ENCODE data around the gene LRP1B.

Gene LRP1B

DNA sequence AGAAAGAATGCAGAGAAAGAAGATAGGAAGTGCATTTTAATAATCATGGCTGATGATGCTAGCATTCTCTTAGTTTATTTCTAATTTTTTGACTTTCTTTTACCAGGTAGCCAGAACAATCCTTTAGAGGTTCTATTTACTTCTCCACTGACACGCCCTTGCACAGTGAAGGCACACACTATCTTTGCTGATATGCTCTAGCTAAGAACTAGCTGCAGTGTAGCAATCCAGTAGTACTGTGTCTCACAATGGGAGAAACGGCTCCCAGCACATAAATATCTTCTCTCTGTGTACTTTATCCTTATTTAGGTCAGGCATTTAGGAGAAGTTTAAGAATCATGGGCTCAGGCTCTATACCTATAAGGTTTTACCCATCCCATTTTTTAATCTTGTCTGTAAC, 1005.4 kb downstream of the LRP1B start:
- FAIRE-seq (no peak), DNase-seq (ENCODE audit: extremely low spot score, insufficient read length, low read depth) (no peak)

DNA sequence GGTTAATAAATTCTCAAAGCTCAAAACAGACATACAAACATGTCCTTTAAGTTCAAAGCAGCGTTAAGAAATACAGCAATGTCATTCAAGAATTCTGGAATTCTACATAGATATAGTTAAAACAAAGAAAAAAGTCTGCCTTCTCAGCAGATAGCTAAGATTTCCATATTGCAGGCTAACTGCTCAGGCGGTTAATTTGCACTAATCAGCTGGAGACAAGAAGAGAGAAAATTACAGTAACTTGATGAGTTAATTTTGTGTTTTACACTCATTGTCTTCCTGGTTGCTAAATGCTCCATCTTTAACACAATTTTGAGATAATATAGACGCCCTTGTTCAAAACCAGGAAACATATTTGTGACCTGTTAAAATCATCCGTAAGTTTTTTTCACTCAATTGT, 1012.0 kb downstream of the LRP1B start:
- FAIRE-seq (no peak), DNase-seq (ENCODE audit: extremely low spot score, insufficient read length, low read depth) (no peak)

DNA sequence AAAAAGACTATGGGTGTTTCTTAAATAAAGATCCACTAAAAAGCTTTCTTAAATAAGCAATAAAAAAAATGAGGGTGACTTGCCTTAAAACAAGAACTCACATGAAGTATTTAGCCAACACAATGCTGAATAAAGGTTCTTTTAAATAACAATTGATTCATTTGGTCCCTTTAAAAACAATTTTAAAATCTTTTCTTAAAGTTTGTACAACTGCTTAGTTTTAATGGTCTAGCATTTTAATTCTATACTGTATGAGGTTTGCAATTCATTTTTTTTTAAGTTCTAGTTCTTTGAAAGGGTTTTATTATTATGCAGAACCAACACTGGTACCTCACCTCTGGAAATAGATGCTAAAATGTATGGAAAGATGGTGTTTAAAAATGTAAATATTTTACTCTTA, 1017.5 kb downstream of the LRP1B start:
- no peak for FAIRE-seq

DNA sequence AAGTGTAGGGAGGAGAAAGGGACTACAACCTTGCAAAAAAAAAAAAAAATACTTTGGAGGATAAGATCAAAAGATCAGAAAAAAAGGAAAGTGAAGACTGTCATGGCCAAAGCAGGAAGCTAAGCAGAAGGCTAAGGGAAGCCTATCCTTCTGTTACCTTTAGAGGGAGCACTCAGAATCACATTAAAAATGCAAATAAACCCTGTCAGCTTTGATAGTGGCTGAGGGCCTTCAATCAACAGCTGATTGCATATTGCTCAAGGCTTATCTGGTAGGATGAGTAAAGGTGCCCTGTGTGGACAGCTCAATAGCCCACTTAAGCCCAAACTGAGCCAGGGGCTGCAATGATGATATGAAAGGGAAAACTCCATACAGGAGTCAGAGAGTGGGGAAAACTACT, 1021.2 kb downstream of the LRP1B start:
- no peak for DNase-seq (ENCODE audit: extremely low spot score, insufficient read length, low read depth)
- no peak for FAIRE-seq

More for the DNA sequence above, 1017.5 kb downstream of the LRP1B start:
- DNase-seq (ENCODE audit: extremely low spot score, insufficient read length, low read depth) = no peak

DNA sequence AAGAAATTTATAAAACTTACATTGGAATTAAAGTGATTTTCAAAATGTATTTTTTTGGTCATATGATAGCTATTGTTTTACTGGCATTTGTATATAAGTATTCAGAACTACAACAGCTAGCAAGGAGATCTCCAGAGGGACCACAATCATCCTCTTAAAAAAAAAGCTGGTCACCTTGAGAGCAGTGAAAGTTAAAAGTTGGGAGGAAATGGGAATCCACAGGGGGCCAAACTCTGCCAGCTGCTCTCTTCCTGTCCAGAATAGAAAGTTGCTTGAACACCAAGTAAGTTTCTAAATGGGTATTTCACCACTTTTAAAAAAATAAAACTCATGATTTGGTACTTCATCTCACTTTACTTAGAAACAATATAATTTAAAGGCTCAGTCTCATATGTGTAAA, 1025.1 kb downstream of the LRP1B start:
- FAIRE-seq (no peak), DNase-seq (ENCODE audit: extremely low spot score, insufficient read length, low read depth) (no peak)

DNA sequence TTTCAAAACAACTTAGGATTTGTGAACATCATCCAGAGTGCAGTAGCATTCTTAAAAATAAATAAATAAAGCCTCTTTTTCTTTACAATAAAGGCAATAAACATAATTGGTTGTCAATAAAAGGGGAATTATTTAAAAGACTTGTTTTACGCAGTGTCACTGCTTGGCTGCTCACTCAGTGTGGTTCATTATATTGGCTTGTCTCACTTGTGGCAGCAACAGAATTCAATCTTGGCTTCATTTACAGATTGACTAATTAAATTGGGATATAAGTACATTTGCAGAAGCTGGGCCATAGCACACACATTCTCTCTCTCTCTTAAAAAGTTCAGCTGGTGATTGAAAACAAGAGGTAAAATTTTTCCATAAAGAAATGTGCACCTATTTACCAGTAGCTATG, 1027.6 kb downstream of the LRP1B start:
- DNase-seq (ENCODE audit: extremely low spot score, insufficient read length, low read depth) (no peak), FAIRE-seq (no peak)

DNA sequence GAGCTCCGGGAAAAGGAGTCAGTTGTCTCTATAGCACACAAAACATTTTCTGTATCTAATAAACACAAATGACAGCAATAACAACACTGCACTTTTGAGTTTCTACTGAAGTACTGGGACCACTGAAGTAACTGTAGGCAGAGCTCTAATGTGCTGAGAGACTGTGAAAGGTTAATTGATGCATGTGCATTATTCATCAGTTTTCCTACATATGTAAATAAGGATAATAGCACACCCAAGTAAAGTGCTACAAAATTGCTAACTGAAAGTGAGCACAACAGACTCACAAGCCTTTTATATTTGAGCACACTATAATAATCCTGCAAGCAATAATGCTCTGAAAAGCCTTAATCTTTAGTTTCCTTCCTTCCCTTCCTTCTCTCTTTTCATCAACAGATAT, 1051.6 kb downstream of the LRP1B start:
- FAIRE-seq = no peak
- no peak for DNase-seq (ENCODE audit: extremely low spot score, insufficient read length, low read depth)

DNA sequence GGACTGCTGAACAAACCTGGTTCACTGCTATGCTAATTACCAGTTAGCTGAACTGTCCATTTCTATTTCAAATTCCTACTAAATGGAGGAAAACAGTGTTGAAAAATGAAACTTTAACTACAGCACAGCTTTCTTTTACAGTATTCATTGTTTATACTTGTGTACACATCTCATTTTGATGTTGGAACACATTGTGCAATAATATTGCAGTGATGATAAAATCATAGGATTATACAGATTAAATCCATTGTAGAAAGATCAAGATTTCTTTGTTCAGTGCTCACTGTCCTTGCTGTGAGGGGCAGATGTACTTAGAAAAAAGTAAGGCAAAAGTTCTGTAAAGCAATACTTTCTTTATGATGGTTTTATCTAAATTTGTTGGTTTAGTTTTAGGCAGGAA, 1055.1 kb downstream of the LRP1B start:
- DNase-seq (ENCODE audit: extremely low spot score, insufficient read length, low read depth) = no peak
- FAIRE-seq = no peak

DNA sequence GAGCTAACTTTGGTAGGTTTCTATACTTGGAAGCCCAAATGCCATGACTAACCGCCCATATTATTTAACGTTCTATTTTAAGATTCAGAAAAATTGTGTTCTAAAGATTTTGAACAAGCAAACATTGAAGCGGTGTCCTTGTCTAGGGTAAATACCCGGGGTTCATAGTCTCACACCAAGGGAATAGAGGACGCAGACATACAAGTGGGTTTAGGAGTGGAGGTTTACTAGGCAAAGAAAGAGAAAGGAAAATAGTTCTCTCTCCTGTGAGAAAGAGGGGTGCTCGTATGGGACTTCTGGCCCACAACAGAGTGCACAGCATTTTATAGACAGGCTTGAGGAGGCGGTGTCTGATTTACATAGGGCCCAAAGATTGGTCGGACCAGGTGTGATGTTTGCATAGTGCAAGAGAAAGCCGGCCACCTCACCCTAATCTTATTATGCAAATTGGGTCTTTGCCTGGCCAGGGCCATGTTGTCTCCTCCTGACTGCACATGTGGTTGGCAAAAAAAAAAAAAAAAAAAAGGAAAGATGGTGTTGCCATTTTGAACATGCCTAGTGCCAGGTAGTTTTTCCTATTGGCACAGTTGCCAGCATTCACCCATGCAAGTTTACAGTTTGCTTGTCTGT, 1062.6 kb downstream of the LRP1B start:
- FAIRE-seq (no peak), DNase-seq (ENCODE audit: extremely low spot score, insufficient read length, low read depth) (no peak)

DNA sequence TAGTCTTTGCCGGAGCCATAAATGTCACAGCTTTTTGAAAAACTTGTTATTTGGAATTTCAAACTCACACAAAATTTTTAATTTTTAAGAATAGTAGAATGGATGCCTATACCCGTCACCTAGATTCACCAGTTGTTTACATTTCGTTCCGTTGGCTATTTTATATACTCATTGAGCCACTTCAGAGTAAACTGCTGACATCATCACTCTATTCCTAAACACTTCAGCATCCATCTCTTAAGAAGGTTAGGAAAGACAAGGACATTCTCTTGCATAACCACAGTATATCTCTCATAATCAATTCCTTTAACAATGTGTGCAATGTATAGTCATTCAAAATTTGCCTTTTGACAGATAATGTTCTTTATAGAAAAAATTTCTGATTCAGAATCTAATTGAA, 1065.8 kb downstream of the LRP1B start:
- no peak for DNase-seq (ENCODE audit: extremely low spot score, insufficient read length, low read depth)
- FAIRE-seq = no peak

DNA sequence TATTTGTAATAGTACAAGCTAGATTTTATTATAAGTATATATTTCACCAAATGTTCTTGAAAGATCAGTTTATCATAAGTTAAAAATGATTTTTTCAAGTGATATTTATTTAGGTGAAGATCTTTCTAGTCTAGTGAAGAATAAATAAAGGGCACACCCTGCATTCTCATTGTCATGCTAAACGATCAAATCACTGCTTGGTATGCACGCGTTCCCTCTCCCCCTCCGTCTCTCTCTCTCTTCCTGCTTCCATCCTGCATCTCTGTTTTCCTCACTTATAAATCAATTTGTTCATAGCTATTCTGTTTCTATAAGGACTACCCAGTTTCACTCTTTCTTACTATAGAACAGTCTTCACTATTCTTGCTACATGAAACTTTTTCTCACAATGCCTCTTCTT, 1067.4 kb downstream of the LRP1B start:
- DNase-seq (ENCODE audit: extremely low spot score, insufficient read length, low read depth) (no peak), FAIRE-seq (no peak)

DNA sequence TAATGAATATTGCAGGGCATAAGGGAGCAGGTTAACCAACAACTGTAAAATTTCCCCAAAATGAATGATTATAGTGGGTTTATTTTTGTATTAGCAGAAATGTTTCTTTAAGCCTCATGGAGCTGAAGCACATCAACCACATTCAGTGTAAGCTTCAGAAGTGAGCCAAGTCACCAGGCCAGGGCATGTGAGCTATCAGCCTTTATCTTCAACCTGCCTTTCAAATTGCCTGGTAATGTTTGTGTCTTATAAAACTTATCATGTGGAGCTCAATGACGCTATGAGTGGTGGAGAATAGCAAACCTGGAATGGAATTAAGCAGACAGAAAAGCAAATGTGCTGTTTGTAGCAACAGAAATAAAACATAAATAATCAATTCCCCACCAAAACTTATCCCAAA, 1068.4 kb downstream of the LRP1B start:
- FAIRE-seq (no peak), DNase-seq (ENCODE audit: extremely low spot score, insufficient read length, low read depth) (no peak)

DNA sequence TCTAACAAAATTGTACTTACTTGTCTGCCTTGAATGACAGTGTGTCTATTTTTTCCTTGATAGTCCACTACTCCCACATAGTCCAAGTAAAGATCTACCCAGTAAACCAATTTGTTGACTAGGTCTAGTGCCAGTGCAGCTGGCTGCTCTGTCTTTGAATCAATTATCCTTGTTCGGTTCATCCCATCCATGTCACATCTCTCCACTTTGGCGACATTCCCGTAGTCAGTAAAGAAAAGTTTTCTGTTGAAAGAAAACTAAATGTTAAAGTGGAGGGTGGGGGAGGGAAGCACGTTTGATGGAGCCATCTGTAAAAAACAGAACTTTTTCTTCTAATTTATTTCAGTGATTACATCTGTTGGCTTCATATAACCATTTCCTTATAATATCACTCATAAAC, 1068.8 kb downstream of the LRP1B start:
- FAIRE-seq (no peak), DNase-seq (ENCODE audit: extremely low spot score, insufficient read length, low read depth) (no peak)

DNA sequence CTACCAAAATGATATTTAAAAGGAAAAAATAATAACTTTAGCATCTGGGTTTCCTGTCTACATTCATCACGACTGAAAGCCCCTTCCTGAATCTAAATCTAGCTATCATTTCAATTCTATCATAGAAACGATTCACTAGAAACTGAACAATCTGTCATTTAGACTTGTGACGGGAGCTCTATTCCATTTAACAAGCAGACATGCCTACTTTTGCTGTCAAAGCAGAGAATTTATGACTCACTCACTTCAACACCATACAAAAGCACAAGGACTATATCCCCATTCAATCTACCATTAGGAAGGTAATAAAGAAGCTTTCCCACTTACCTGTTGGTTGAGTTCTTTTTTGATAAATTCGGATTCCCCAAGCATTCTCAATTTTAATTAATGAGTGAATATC, 1072.3 kb downstream of the LRP1B start:
- DNase-seq (ENCODE audit: extremely low spot score, insufficient read length, low read depth) (no peak), FAIRE-seq (no peak)

DNA sequence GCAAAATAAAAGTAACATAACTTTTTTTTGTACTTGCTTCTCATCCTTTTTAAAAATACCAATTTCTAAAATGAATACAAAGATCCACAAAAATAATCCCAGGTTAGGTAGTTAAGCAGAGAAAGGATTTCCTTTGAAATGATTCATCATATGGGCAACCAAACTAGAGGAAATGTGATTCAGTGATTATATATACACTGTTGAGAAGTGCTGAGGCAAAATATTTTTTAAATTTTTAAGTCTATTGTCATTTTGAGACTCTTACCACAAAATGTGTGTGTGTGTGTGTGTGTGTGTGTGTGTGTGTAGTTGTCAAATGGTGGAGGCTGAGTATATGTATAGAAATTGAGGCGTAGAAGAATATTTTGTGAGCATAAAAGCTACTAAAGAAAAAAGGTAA, 1075.3 kb downstream of the LRP1B start:
- no peak for FAIRE-seq
- DNase-seq (ENCODE audit: extremely low spot score, insufficient read length, low read depth) = no peak

DNA sequence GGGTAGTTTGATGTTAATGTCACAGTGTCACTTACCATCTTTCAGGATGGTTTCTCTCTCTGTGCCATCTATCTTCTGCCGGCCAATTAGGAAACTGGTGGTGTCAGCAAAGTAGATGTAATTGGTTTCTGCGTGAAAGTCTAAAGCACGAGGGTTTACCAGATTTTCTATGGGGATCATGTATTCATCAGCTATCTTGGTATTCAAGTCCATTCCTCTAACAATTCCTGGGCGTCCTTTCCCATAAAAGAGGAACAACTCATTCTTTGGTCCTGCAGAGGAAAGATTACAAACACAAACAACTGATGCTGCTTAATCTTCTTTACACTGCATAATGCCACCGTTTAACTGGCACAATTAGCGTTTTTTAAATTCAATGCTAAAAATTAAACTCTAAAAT, 1081.9 kb downstream of the LRP1B start:
- FAIRE-seq (no peak), DNase-seq (ENCODE audit: extremely low spot score, insufficient read length, low read depth) (no peak)

DNA sequence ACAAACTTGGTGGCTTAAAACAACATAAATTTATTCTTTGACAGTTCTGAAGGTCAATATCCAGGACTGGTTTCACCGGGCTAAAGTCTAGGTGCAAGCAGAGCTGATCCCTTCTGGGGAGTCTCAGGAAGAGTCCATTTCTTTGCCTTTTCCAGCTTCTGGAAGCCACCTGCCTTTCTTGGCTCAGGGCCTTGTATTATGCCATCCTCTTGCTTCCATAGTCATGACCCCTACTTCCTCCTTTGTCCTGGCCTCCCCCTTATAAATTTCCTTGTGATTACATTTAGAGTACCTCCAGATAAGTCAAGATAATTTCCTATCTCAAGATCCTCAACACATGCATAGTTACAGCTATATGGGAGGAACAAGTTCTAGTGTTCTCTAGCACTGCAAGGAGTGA, 1089.5 kb downstream of the LRP1B start:
- no peak for DNase-seq (ENCODE audit: extremely low spot score, insufficient read length, low read depth)
- no peak for FAIRE-seq

DNA sequence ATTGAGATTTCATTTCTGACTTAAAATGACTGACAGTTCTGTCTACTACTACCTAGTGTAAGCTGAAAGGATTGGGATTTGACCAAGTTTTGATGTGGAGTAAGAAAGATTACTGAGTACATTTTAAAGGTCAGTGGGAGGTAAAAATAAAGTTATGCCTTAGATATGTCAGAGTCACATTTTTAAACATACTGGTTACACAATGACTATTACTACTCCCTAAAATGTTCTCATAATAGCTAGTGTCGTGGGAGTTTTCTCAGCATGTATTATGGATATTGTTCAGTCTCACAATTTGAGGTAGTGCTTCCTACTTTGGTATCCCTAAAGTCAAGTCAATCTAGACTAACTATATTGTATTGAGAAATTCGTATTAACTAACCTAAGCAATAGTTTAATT, 1092.5 kb downstream of the LRP1B start:
- DNase-seq (ENCODE audit: extremely low spot score, insufficient read length, low read depth) (no peak), FAIRE-seq (no peak)

DNA sequence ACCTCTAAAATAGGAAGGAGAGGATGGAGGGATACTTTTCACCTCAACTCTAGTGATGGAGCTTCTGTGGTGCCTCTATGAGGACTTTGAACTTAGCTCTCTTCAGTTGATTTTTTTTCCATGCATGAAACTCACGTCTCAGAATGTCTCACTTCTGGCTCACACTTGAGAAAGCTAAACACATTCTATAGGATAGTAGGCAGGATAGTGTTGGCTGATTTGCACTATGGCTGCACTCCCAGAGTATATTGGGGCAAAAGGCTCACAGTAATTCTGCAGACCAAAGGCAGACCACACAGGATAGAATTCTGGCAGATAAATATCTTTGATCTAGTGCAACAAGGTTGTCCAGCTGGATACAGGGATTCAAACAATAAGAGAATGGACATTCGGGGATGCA, 1093.5 kb downstream of the LRP1B start:
- no peak for FAIRE-seq

DNA sequence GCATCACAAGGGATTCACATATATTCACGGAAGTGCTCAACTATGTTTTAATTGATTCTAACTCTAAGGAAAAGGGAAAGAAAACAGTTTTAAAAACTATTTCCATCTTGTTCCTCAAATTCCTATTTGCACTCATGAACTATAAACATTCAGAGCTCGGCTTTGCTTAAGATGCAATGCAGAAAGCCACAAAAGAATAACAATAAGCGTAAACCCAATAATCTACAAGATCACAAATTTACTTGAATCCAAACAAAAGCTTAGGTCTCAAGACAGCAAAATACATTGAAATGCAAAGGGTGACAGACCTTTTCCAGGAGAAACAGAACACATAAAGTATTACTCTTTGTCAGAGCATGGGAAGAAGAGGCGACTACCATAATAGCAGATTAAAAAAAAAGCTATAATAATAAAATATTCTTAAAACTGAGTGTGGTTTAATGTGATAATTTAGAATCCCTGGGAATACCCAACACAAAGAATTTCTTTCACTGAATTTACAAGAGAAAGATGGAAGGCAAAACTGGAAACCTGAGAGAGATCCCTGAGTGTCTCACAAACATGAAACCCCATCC, 1094.9 kb downstream of the LRP1B start:
- DNase-seq (ENCODE audit: extremely low spot score, insufficient read length, low read depth) (no peak), FAIRE-seq (no peak)

More for the DNA sequence above, 1093.5 kb downstream of the LRP1B start:
- no peak for DNase-seq (ENCODE audit: extremely low spot score, insufficient read length, low read depth)

DNA sequence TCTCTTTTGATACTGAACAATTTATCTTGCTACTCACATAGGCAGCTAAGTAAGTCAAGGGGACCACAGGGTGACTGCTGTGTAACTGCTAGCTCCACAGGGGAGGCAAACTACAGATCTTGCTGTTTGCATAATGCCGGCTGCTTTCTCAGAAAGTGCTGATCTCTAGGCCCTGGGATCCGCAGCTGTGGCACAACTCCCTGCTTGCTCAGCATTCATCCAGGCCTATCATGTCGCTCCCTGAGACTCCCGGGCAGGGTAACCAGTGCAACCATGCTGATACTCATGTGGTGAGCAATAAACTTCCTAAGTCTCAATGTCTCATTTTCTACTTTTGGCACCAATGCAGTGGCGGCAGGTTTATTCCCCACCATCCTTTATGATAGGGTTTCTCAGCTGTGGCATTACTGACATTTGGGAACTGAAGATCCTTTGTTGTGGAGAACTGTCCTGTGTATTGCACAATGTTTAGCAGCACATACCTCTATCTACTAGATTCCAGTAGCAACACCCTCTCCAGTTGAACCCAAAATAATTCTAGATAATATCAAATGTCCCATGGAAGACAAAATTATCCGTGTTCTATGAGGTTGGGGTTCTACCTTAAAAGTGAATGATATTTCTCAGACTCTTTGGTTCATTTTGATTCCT, 1101.3 kb downstream of the LRP1B start:
- FAIRE-seq = no peak
- no peak for DNase-seq (ENCODE audit: extremely low spot score, insufficient read length, low read depth)

DNA sequence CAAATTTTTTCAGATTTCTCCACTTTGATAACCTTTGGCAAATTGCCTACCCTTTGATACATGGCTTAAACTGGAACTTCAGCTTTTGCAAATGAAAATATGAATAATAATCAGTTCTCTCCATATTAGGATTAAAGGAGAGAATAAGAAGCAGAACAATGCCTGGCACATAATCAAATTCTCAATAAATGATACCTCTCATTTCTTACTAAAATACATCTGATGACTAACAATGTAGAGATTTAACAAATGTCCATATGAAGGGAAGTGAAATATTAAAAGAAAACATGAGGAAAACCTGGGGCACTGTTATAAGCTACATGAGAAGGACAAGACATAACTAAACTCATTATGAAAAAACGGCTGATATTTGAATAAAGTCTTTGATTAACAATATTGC, 1103.6 kb downstream of the LRP1B start:
- FAIRE-seq (no peak), DNase-seq (ENCODE audit: extremely low spot score, insufficient read length, low read depth) (no peak)

Measured in GM18507 (cell line).